GM12878 (cell line): ENCODE measurements around the gene C6orf15. TPM values are rescaled to one million over a fixed set of nuclear protein-coding genes. Genes with fewer than 3 reads are reported as not detected.

Source experiments
- ATAC-seq: fragments of 200-7000 bp; cut with Tn5 transposase; 3 replicates; pipeline ENCODE4 v1.9.1; 2020; ENCODE audit warnings: mild to moderate bottlenecking, moderate library complexity
- BruUV-seq: library from RNA; stranded (reverse); fragments of 400-500 nt; replicated peaks from 2 replicates; lab custom pipeline; 2021; lab: Mats Ljungman, UMichigan
- CTCF ChIA-PET: fragments of 300-600 bp; sonication (Branson Sonifier 250); formaldehyde crosslinking; extraction: SDS; loops from one replicate; lab custom pipeline; 2021; ENCODE audit warnings: inconsistent platforms; lab: Yijun Ruan, JAX
- POLR2A ChIA-PET: fragments of 350-600 bp; formaldehyde crosslinking; extraction: SDS; loops from one replicate; lab custom pipeline; 2021; ENCODE audit warnings: inconsistent platforms; lab: Charles Lee
- RAD21 ChIA-PET: fragments of 300-600 bp; sonication (Branson Sonifier 250); formaldehyde crosslinking; loops from one replicate; lab custom pipeline; 2023; ENCODE audit warnings: antibody characterized with exemption; ENCODE audit not compliant: unreplicated experiment; lab: Charles Lee
- SMC1A ChIA-PET: fragments of 300-600 bp; sonication (Branson Sonifier 250); formaldehyde crosslinking; loops from one replicate; lab custom pipeline; 2023; ENCODE audit not compliant: unreplicated experiment, uncharacterized antibody; lab: Charles Lee
- DNase-seq: peaks from one replicate; pipeline ENCODE4 v3.0.0-alpha.2; 2011; ENCODE audit warnings: low read depth, low spot score
- FAIRE-seq: peaks from 3 replicates; lab custom pipeline; 2011; peaks lifted over from hg19 to GRCh38; lab: Jason Lieb, UNC
- H2AFZ ChIP-seq: 2 replicates; pipeline ENCODE4 v1.6.0; 2011; ENCODE audit warnings: low read depth, low read length, control low read depth; ENCODE audit not compliant: control insufficient read depth
- H3K27ac ChIP-seq: 2 replicates; pipeline ENCODE4 v1.5.1; 2011; ENCODE audit warnings: control low read depth; ENCODE audit not compliant: control insufficient read depth, insufficient read depth
- H3K27me3 ChIP-seq, 2 experiments: replicated peaks in 1 of 2; 2 replicates each; pipeline versions ENCODE4 v1.6.0 to v1.6.1; 2011; ENCODE audit warnings: low read length in 1 of 2; ENCODE audit not compliant: control insufficient read depth in 2 of 2, insufficient read depth in 2 of 2
- H3K36me3 ChIP-seq, 2 experiments: 2 replicates each; pipeline ENCODE4 v1.5.1; 2011; ENCODE audit warnings: low read length in 1 of 2; ENCODE audit not compliant: control insufficient read depth in 2 of 2, insufficient read depth in 2 of 2
- H3K4me1 ChIP-seq: 2 replicates; pipeline ENCODE4 v1.6.1; 2011; ENCODE audit warnings: mild to moderate bottlenecking, low read length, moderate library complexity, mixed read lengths; ENCODE audit not compliant: control insufficient read depth, insufficient read depth
- H3K4me2 ChIP-seq: 2 replicates; pipeline ENCODE4 v1.6.0; 2011; ENCODE audit warnings: control low read depth; ENCODE audit not compliant: control insufficient read depth, insufficient read depth
- H3K4me3 ChIP-seq: fragments of 200-600 bp; sonication (generic); 2 replicates; pipeline ENCODE4 v1.5.1; 2016
- H3K79me2 ChIP-seq: 2 replicates; pipeline ENCODE4 v1.6.0; 2011; ENCODE audit warnings: low read length; ENCODE audit not compliant: control insufficient read depth, insufficient read depth
- H3K9ac ChIP-seq: 2 replicates; pipeline ENCODE4 v1.8.0; 2011; ENCODE audit warnings: low read length, control low read depth, mixed read lengths; ENCODE audit not compliant: control insufficient read depth, insufficient read depth
- H3K9me3 ChIP-seq: replicated peaks from 3 replicates; pipeline ENCODE4 v1.5.1; 2011; ENCODE audit warnings: mild to moderate bottlenecking, low read length; ENCODE audit not compliant: control insufficient read depth, insufficient read depth
- H4K20me1 ChIP-seq: 2 replicates; pipeline ENCODE4 v1.6.0; 2011; ENCODE audit not compliant: control insufficient read depth, insufficient read depth
- E4F1 ChIP-seq: fragments of 450-650 bp; IDR thresholded peaks from 2 replicates; pipeline ENCODE4 v1.6.1; 2018; ENCODE audit warnings: borderline replicate concordance, mild to moderate bottlenecking; ENCODE audit not compliant: partially characterized antibody
- EP300 ChIP-seq, 2 experiments: fragments of 150-350 bp in 1 of 2; IDR thresholded peaks; 2 replicates each; pipeline ENCODE4 v1.6.1; 2011 to 2012; ENCODE audit warnings: low read depth in 2 of 2, low read length in 2 of 2, borderline replicate concordance in 1 of 2, improper control_type of control experiment in 1 of 2, inconsistent platforms in 1 of 2; ENCODE audit not compliant: control insufficient read depth in 1 of 2
- FOXK2 ChIP-seq: fragments of 450-650 bp; IDR thresholded peaks from 2 replicates; pipeline ENCODE4 v1.6.1; 2017; ENCODE audit warnings: mild to moderate bottlenecking, moderate library complexity
- POLR2A ChIP-seq: IDR thresholded peaks from 2 replicates; pipeline ENCODE4 v1.6.1; 2011; ENCODE audit warnings: low read depth, mild to moderate bottlenecking, low read length
- RELB ChIP-seq: fragments of 450-650 bp; IDR thresholded peaks from 2 replicates; pipeline ENCODE4 v1.6.1; 2017; ENCODE audit warnings: low read depth, mild to moderate bottlenecking, moderate library complexity
- ZBTB11 ChIP-seq: fragments of 450-650 bp; formaldehyde crosslinking; IDR thresholded peaks from 2 replicates; pipeline ENCODE4 v1.5.0; 2022; ENCODE audit warnings: mild to moderate bottlenecking, missing genetic modification characterization
- ZBTB40 ChIP-seq: fragments of 450-650 bp; IDR thresholded peaks from 2 replicates; pipeline ENCODE4 v1.6.1; 2016; ENCODE audit warnings: mild to moderate bottlenecking, moderate library complexity, borderline replicate concordance
- WGBS: methylation state at CpG from one replicate; pipeline ENCODE4 v1.1.6; 2016; ENCODE audit warnings: low lambda C conversion rate; ENCODE audit not compliant: insufficient replicate concordance, insufficient coverage; ENCODE audit errors: missing lambda C conversion rate; 5-methylcytosine and 5-hydroxymethylcytosine counted together
- in situ Hi-C: fragments of 300-500 bp; cut with MboI; formaldehyde crosslinking; loops from 9 replicates; pipeline ENCODE4 v1.14.3; 2018; ENCODE audit warnings: mixed read lengths
- intact Hi-C: fragments of 100-400 bp; cut with micrococcal nuclease; formaldehyde crosslinking; loops from one replicate; pipeline ENCODE4 v1.14.2; 2022; ENCODE audit not compliant: unreplicated experiment
- polyA plus RNA-seq, 11 experiments: library from polyadenylated mRNA; depleted of rRNA in 4 of 11; unstranded in 6 of 11; stranded (reverse) in 5 of 11; fragments of >200 nt; fragmentation: Nextera tagmentation in 4 of 11; fragmentation: Illumina TruSeq in 1 of 11; extraction: Ambion mirVana in 4 of 11; extraction: Trizol in 1 of 11; gene quantifications; 1 replicate in 1 of 11; 2 replicates in 10 of 11; pipeline versions ENCODE4 v1.2.1 to v1.2.3, GENCODE V29; 2011 to 2016; ENCODE audit warnings: inconsistent platforms in 2 of 11, missing spikeins in 2 of 11, low read depth in 1 of 11
- total RNA-seq, 4 experiments: library from RNA; depleted of rRNA in 3 of 4; stranded (reverse); fragments of >200 nt in 3 of 4; fragmentation: Illumina TruSeq in 1 of 4; extraction: Trizol in 1 of 4; gene quantifications; 2 replicates each; pipeline versions ENCODE4 v1.2.1 to v1.2.3, GENCODE V29; 2013 to 2021

C6orf15 gene
- total and polyA plus RNA-seq, 10 of the 15 experiments (the other 5 are each of a cell fraction or from before 2014, with no cell fraction given) = not detected

- ATAC-seq (no peak), FAIRE-seq (no peak), DNase-seq (no peak)
- intact Hi-C loops (loop anchor here (5.0 to 10.0 kb wide), 2 partner anchors 165 to 597 kb away; partner anchors contain the start of gene HLA-E), in situ Hi-C loops (no loop called here)
- Histone ChIP-seq H3K9me3 (no peaks in the 10 kb centered on the region), H2AFZ (no peak overlapping the region), H3K4me1 (no peaks in the 10 kb centered on the region), H4K20me1 (no peaks in the 10 kb centered on the region), H3K27me3 (no peaks in the 10 kb centered on the region; a peak in 1 of 4 replicates), H3K4me2 (no peak overlapping the region), H3K4me3 (no peak overlapping the region), H3K36me3 (no peaks in the 10 kb centered on the region), H3K27ac (no peak overlapping the region), H3K79me2 (no peaks in the 10 kb centered on the region), H3K9ac (no peak overlapping the region)
- ChIA-PET SMC1A (interaction anchor here (0.6 to 1.6 kb wide), 8 partner anchors 11 to 537 kb away, joined by 3 to 9 read pairs (median 4); partner anchors contain the start of gene VARS2), CTCF (interaction anchor here (0.9 to 8.1 kb wide), 9 partner anchors 9 to 540 kb away, joined by 3 to 119 read pairs (median 5); partner anchors contain the start of gene VARS2), POLR2A (interaction anchor here (0.7 to 0.9 kb wide), 2 partner anchors 12 to 259 kb away, joined by 3 to 4 read pairs; no protein-coding TSS in a partner anchor), RAD21 (interaction anchor here (1.4 to 1.5 kb wide), 2 partner anchors 10 to 166 kb away, joined by 4 to 5 read pairs; no protein-coding TSS in a partner anchor)
- WGBS = 47% methylated on average over 5 of the region's 6 CpGs
- BruUV-seq = no TSS peak
- no peak for TF ChIP-seq ZBTB11 (CRISPR knock-in tag)
- TF ChIP-seq E4F1 = no peak
- no peak for TF ChIP-seq POLR2A
- no peak for TF ChIP-seq ZBTB40
- no peak for TF ChIP-seq EP300 (IDR thresholded peaks at IDR 0.05; ENCODE audit: borderline replicate concordance in 1 of 2, control insufficient read depth in 1 of 2, low read depth in 2 of 2, low read length in 2 of 2)
- TF ChIP-seq RELB = no peak
- TF ChIP-seq FOXK2 = no peak
Observed at GRCh38 chr6:31081872-31082271, 30.5 kb downstream of the C6orf15 start.
